SIG-M5 (cell line): ENCODE data around the gene ARHGAP24.

Experiments
- DNase-seq: peaks from one replicate; lab custom pipeline; 2025; lab: John Stamatoyannopoulos, UW

The ARHGAP24 gene

GRCh38 chr4:85580489-85580888, 105.5 kb downstream of the ARHGAP24 start:
- DNase-seq: no peak

- no peak for DNase-seq
These were observed 113.0 kb downstream of the ARHGAP24 start for GRCh38 chr4:85587952-85588351.

GRCh38 chr4:85591406-85592098, 116.6 kb downstream of the ARHGAP24 start:
- DNase-seq: no peak

GRCh38 chr4:85595098-85595775, 120.3 kb downstream of the ARHGAP24 start:
- no peak for DNase-seq

- no peak for DNase-seq
These were observed 121.0 kb downstream of the ARHGAP24 start for GRCh38 chr4:85595796-85596559.

- no peak for DNase-seq
These were observed 124.0 kb downstream of the ARHGAP24 start for GRCh38 chr4:85598936-85599335.

GRCh38 chr4:85600501-85600900, 125.6 kb downstream of the ARHGAP24 start:
- no peak for DNase-seq

- DNase-seq: no peak
These were observed 128.7 kb downstream of the ARHGAP24 start for GRCh38 chr4:85603437-85604336.

GRCh38 chr4:85606505-85606904, 131.6 kb downstream of the ARHGAP24 start:
- DNase-seq: no peak

- no peak for DNase-seq
These were observed 132.7 kb downstream of the ARHGAP24 start for GRCh38 chr4:85607624-85608023.

- DNase-seq: no peak
These were observed 135.5 kb downstream of the ARHGAP24 start for GRCh38 chr4:85610450-85610849.

- no peak for DNase-seq
These were observed 136.7 kb downstream of the ARHGAP24 start for GRCh38 chr4:85611661-85612060.

- no peak for DNase-seq
These were observed 139.0 kb downstream of the ARHGAP24 start for GRCh38 chr4:85613901-85614300.

GRCh38 chr4:85615952-85616351, 141.0 kb downstream of the ARHGAP24 start:
- no peak for DNase-seq

GRCh38 chr4:85617202-85617601, 142.3 kb downstream of the ARHGAP24 start:
- DNase-seq: no peak

GRCh38 chr4:85632981-85633380, 158.0 kb downstream of the ARHGAP24 start:
- DNase-seq: no peak

GRCh38 chr4:85637778-85638177, 162.8 kb downstream of the ARHGAP24 start:
- DNase-seq: no peak

GRCh38 chr4:85639946-85640345, 165.0 kb downstream of the ARHGAP24 start:
- DNase-seq: no peak

GRCh38 chr4:85642356-85643100, 167.6 kb downstream of the ARHGAP24 start:
- no peak for DNase-seq

GRCh38 chr4:85644061-85644460, 169.1 kb downstream of the ARHGAP24 start:
- no peak for DNase-seq

- no peak for DNase-seq
These were observed 176.0 kb downstream of the ARHGAP24 start for GRCh38 chr4:85650908-85651307.
